HG03135 (cell line): ENCODE results near the gene GPR108.

Experiments used
- ATAC-seq: cut with Tn5 transposase; IDR thresholded peaks from one replicate; pipeline ENCODE4 v1.9.1; 2021; ENCODE audit warnings: mild to moderate bottlenecking, moderate library complexity; ENCODE audit not compliant: unreplicated experiment

Gene GPR108

DNA sequence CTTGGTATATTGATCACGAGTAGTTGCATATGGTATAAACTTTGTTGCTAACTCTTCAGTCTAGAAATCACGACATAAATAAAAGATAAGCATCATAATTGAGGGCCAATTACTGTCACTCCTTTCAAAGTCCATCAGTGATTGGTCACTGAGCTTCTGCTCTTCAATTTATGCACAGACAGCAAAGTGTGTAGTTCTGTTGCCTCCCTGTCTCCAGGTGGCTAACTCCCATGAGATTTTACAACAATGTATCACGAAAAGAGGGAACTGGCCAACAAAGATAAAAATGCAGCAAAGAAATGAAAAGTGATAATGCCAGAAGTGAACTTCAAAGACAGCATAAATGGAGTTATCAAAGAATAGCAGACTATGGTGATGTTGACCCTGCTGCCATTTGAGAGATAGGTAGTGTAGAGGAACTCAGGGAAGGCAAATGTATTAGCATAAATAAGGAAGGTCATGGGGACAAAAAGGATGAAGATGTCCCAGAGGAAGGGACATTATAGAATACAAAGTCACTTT lies 54.7 kb downstream of the GPR108 start:
- no peak for ATAC-seq

DNA sequence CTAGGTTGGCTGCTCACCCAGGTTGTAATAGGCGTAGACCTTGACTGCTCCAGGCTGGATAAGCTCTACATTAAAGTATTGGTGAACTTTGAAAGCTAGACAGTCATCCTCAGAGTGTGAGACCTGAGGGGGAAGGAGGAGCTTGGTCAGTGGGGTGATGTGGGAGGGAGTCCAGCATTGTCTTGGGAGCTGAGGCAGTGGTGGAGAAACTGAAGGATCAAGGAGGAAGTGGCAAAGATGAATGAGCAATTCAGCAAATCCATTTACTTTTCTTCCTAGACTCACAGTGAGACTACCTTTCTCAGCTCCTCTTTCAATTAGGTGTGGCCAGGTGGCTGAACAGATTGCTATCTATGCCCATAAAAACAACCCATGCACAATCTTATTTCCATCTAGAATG lies 57.2 kb downstream of the GPR108 start:
- no peak for ATAC-seq
